SHP77 treated with DMSO at 0.1 percent for 48 hours (cell line): ENCODE results near the gene TMEM178B.

Source experiments
- DNase-seq: peaks from one replicate; lab custom pipeline; 2025; lab: John Stamatoyannopoulos, UW

Gene TMEM178B

GRCh38 chr7:141225916-141226618 is 152.2 kb downstream of the TMEM178B start:
- DNase-seq = no peak

GRCh38 chr7:141227454-141227853 is 153.6 kb downstream of the TMEM178B start:
- DNase-seq = no peak

GRCh38 chr7:141228482-141228881 is 154.6 kb downstream of the TMEM178B start:
- no peak for DNase-seq

- no peak for DNase-seq
Measured at GRCh38 chr7:141231018-141231792, 157.3 kb downstream of the TMEM178B start.

- no peak for DNase-seq
Measured at GRCh38 chr7:141232286-141233051, 158.6 kb downstream of the TMEM178B start.

GRCh38 chr7:141234335-141235105 is 160.7 kb downstream of the TMEM178B start:
- DNase-seq = no peak

- DNase-seq = no peak
Measured at GRCh38 chr7:141235656-141236055, 161.8 kb downstream of the TMEM178B start.

- no peak for DNase-seq
Measured at GRCh38 chr7:141238596-141239243, 164.9 kb downstream of the TMEM178B start.

GRCh38 chr7:141239661-141240060 is 165.8 kb downstream of the TMEM178B start:
- DNase-seq = no peak

GRCh38 chr7:141242568-141242967 is 168.7 kb downstream of the TMEM178B start:
- no peak for DNase-seq

- DNase-seq = no peak
Measured at GRCh38 chr7:141243368-141243767, 169.5 kb downstream of the TMEM178B start.

GRCh38 chr7:141244435-141244834 is 170.6 kb downstream of the TMEM178B start:
- DNase-seq = no peak

GRCh38 chr7:141246426-141246825 is 172.6 kb downstream of the TMEM178B start:
- DNase-seq = no peak

- DNase-seq = no peak
Measured at GRCh38 chr7:141251180-141251579, 177.3 kb downstream of the TMEM178B start.

- no peak for DNase-seq
Measured at GRCh38 chr7:141251957-141252356, 178.1 kb downstream of the TMEM178B start.

GRCh38 chr7:141257597-141257996 is 183.7 kb downstream of the TMEM178B start:
- no peak for DNase-seq

GRCh38 chr7:141258559-141258958 is 184.7 kb downstream of the TMEM178B start:
- DNase-seq = no peak

- no peak for DNase-seq
Measured at GRCh38 chr7:141262101-141263090, 188.5 kb downstream of the TMEM178B start.

- no peak for DNase-seq
Measured at GRCh38 chr7:141263508-141263907, 189.6 kb downstream of the TMEM178B start.

- no peak for DNase-seq
Measured at GRCh38 chr7:141263983-141264382, 190.1 kb downstream of the TMEM178B start.
